Measurements from ENCODE around the gene HSBP1.

The HSBP1 gene

GRCh38 chr16:83804366-83804765 lies 3.4 kb upstream of the HSBP1 start:
- no peak for DNase-seq

DNA sequence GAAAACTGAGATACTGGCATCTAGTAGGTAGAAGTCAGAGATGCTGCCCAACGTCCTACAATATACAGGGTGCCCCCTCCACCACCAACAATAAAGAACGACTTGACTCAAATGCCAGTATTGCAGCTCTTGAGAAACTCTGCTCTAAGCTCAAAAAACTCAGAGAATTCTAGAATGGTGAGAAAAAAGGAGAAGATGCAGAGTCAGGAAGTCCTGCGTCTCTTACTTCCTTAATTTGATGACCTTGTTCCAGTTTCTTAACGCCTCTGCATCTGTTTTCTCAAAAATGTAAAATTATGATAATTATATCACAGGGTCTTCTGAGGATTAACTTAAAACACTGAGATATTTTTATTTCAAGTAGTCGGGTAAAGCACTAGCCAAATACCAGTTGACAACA lies 1.7 kb upstream of the HSBP1 start:
- DNase-seq: no peak

GRCh38 chr16:83806731-83807130 lies 1.0 kb upstream of the HSBP1 start:
- DNase-seq: no peak

DNA sequence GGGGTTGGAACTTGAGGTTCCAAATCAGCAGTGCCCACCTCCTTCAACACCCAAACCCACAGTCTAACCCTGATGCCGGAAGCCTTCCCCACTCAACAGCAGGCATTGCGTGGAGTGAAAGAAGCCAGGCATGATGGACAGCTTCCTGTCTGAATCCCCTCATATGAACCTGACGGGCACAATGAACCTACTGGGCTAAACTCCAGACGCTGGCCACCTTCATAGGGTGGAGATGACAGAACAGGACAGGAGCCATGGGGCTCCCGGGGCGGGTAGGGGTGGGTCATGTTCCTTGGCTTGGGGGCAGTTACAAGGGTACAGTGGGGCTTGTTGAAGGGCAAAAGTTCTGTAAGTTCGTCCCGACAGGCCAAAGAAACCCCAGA lies 460 bp upstream of the HSBP1 start:
- DNase-seq: peak; percentile 29

DNA sequence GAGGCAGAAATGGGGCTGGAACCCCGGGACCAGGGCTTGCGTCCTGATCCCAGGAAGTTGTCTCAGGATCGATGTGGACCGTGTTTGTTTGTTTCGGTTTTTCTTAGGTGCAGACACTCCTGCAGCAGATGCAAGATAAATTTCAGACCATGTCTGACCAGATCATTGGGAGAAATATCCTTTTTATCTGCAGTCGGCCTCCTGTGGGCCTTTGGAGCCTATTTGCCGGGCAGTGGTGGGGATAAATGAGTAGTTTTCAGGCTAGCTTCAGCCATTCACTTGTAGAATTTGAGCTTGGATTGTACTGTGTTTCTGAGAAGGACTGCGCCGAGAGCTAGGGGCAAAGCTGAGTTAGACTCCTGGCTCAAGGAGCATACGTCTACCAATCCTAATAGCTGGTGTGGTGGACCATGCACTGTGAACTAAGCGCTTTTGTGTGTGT lies 816 bp downstream of the HSBP1 start:
- DNase-seq: no peak

DNA sequence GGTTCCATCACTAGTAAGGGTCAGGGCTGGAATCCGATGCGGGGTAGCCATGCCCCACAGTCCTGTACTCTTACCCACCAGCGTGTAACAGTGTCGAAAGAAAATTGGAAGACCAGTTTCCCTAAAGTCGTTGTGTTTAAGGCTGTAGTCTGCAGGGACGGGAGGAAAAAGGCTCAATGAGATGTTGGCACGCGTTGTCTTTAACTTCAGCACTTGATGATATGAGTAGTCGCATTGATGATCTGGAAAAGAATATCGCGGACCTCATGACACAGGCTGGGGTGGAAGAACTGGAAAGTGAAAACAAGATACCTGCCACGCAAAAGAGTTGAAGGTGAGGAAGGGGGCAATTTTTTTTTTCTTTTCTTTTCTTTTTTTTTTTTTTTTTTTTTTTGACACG lies 1.3 kb downstream of the HSBP1 start:
- DNase-seq: no peak

- no peak for DNase-seq
These were observed 3.1 kb downstream of the HSBP1 start for GRCh38 chr16:83810901-83811300.

DNA sequence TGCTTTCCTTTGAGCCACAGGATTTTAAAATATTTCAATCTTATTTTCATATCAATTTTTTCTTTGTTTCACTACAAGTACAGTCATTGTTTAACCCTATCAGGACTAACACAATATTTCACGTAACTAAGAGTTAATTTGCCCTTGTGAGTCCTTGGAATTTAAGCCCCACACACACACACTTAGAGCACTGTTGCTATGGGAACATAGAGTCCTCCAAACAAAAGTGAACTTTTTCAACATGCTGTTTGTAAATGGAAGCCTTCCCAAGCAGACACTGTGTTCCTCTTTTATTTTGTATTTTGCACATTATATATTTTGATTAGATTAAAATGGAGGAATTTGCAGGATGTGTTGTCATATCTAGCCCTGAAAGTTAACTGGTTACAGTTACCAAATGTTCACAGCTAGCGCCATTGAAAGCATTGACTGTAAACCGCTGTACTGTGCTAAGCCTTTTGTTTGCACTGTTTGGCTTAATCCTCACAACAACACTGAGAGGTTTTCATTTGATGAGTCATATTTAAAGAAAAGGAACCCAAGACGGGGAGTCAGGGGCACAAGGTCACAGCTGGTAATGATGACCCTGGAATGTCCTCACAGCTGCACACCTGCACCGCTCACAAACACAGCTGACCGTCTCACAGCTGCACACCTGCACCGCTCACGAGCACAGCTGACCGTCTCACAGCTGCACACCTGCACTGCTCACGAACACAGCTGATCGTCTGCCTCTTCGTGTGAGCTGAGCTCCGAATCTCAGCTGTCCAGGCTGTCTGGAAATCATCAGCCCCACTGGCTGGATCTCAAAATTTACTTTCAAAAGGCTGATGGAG lies 6.3 kb downstream of the HSBP1 start:
- DNase-seq: peak; percentile 60

DNA sequence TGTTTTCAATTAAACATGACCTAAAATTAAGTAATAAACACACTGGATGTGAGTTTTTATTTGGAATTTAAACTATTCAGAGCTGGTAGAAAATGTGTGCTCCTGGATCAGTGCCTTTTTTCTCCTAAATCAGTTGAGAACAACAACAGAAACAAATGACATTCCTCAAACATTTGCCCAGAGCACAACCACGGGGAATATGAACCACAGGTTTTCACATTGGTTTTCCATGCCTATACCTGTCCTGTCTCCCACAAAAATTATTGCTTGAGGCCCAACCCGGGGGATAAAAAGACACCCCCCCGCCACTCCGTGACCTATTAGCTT lies 6.8 kb downstream of the HSBP1 start:
- DNase-seq: no peak

DNA sequence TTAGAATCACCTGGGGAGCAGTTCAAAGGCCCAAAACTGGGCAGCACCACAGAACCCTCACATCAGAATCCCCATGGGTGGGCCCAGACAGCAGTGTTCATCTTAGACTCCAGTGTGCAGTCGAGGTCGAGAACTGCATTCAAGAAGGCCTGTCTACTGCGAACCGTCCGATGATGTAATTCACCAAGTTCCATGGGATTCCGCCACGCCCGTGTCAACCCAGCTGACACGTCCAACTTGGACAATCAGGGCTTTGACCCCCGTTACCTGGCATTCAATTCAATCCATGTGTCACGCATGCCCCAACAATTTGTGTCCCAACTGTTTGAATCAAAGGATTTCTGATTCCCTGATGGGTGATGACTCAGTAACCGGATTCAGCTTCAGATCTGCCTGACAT lies 9.2 kb downstream of the HSBP1 start:
- DNase-seq: no peak

- no peak for DNase-seq
These were observed 10.5 kb downstream of the HSBP1 start for GRCh38 chr16:83818276-83818675.

- no peak for DNase-seq
These were observed 11.6 kb downstream of the HSBP1 start for GRCh38 chr16:83819361-83819760.

DNA sequence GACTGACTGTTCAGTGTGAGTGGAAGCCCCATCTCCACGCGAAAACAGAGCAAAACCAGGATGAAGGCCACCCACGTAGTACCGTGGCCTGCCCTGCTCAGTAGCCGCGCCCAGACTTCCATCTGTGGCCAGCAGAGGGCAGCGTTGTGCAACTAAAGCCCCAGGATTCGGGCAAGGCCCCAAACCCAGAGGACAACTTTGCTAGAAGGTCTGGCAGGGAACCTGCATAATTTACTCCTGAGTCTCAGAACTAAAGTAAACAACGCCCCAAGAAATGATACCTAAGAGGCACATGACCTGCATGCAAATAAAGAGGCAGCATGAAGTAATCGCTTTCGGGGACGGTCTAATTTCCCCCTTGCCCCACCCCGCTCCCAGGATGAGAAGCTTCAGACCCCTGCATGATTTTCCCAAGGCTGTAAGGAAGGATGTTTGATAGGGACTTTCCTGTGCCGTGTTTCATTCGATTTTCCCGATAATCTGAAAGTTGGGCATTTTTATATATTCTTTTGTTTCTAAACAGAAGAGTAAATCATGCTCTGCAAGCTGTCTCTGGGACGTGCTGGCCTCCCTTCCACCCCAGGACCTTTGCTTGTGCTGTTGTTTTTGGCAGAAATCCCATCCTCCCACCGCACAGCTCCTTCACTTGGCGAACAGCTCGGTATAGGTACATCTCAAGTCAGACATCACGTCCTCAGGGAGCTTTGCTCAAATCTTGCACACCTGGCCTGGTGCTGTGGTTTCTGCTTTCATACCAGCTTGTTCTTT lies 18.6 kb downstream of the HSBP1 start:
- peak; percentile 86 for DNase-seq

GRCh38 chr16:83830091-83830768 lies 22.5 kb downstream of the HSBP1 start:
- DNase-seq: no peak

GRCh38 chr16:83830769-83831455 lies 23.1 kb downstream of the HSBP1 start:
- DNase-seq: no peak

- no peak for DNase-seq
These were observed 23.7 kb downstream of the HSBP1 start for GRCh38 chr16:83831456-83831987.

GRCh38 chr16:83833921-83834320 lies 26.1 kb downstream of the HSBP1 start:
- no peak for DNase-seq

- DNase-seq: no peak
These were observed 28.1 kb downstream of the HSBP1 start for GRCh38 chr16:83835586-83836566.

- DNase-seq: no peak
These were observed 29.8 kb downstream of the HSBP1 start for GRCh38 chr16:83837566-83837965.

DNA sequence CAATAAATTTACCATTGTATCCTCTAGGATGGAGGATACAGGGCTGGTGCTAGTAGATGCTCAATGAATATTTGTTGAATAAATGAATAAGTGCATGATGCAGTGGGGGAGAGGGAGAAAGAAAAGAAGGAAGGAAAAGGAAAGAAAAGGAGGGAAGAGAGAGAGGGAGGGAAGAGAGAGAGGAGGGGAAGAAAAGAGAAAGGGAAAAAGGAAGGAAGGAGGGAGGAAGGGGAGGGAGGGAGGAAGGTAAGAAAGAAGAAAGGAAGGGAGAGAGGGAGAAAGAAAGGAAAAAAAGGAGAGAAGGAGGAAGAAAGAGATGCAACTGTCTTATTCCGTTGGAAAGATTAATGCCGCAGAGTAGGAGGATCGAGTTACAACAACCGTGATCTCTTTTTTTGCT lies 30.4 kb downstream of the HSBP1 start:
- DNase-seq: no peak

GRCh38 chr16:83839561-83839960 lies 31.8 kb downstream of the HSBP1 start:
- no peak for DNase-seq
